Measurements from ENCODE around the gene TSEN34. TPM values are rescaled to one million over a fixed set of nuclear protein-coding genes. Genes with fewer than 3 reads are reported as not detected.
A peak's percentile ranks its signal among the peaks of the same experiment; 100 is the strongest.

Gene TSEN34
- total RNA-seq, 1 donor from 2014 or later: 52.3 TPM

- Histone ChIP-seq H3K4me3 (no peak overlapping the region), H3K27me3 (no peaks in the 10 kb centered on the region), H3K4me1 (peaks cover 28% of the 10 kb centered on the region), H3K36me3 (peaks cover 0 to 61% of the 10 kb centered on the region in 2 donors), H3K9me3 (no peaks in the 10 kb centered on the region), H3K27ac (no peak overlapping the region)
- intact Hi-C loops (cut with DNase I): no loop called here
- no peak for DNase-seq (ENCODE audit: extremely low spot score in 2 of 2)
- no peak for TF ChIP-seq POLR2A (IDR thresholded peaks at IDR 0.05)
- no peak for TF ChIP-seq POLR2AphosphoS5 (IDR thresholded peaks at IDR 0.05; ENCODE audit: insufficient read depth in 1 of 2, low read depth in 1 of 2)
- TF ChIP-seq, protein P1, sequence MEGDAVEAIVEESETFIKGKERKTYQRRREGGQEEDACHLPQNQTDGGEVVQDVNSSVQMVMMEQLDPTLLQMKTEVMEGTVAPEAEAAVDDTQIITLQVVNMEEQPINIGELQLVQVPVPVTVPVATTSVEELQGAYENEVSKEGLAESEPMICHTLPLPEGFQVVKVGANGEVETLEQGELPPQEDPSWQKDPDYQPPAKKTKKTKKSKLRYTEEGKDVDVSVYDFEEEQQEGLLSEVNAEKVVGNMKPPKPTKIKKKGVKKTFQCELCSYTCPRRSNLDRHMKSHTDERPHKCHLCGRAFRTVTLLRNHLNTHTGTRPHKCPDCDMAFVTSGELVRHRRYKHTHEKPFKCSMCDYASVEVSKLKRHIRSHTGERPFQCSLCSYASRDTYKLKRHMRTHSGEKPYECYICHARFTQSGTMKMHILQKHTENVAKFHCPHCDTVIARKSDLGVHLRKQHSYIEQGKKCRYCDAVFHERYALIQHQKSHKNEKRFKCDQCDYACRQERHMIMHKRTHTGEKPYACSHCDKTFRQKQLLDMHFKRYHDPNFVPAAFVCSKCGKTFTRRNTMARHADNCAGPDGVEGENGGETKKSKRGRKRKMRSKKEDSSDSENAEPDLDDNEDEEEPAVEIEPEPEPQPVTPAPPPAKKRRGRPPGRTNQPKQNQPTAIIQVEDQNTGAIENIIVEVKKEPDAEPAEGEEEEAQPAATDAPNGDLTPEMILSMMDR (IDR thresholded peaks at IDR 0.05): no peak
Observed at GRCh38 chr19:54156490-54156889, 34.6 kb upstream of the TSEN34 start.

DNA sequence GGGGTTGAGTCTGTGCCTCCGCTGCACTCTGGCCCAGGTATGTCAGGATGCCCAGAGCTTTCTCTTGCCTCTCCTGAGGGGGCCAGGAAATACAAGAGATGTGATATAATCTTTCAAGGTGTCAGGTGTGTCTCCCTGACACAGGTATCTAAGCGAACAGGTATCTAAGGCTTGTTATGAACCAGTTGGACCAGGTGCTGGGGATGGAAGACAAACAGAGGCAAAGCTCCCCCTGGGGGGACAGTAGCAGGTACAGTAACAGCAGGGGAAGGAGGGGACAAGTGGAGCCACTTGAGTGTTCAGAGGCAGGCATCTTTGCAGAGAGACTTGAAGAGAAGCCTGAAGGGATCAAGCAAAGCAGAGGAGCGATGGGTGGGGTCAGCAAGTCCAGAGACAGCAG lies 34.2 kb upstream of the TSEN34 start:
- peaks cover 0 to 56% of the 10 kb centered on the region in 2 donors for H3K36me3 ChIP-seq
- TF ChIP-seq POLR2AphosphoS5 (IDR thresholded peaks at IDR 0.05; ENCODE audit: insufficient read depth in 1 of 2, low read depth in 1 of 2): no peak
- TF ChIP-seq, protein P1 (IDR thresholded peaks at IDR 0.05): no peak
- TF ChIP-seq POLR2A (IDR thresholded peaks at IDR 0.05): no peak
- intact Hi-C loops (cut with DNase I): no loop called here
- no peak for DNase-seq (ENCODE audit: extremely low spot score in 2 of 2)
- H3K27ac ChIP-seq: no peak overlapping the region
- peaks cover 32% of the 10 kb centered on the region for H3K4me1 ChIP-seq
- no peaks in the 10 kb centered on the region for H3K27me3 ChIP-seq
- no peak overlapping the region for H3K4me3 ChIP-seq
- H3K9me3 ChIP-seq: no peaks in the 10 kb centered on the region

DNA sequence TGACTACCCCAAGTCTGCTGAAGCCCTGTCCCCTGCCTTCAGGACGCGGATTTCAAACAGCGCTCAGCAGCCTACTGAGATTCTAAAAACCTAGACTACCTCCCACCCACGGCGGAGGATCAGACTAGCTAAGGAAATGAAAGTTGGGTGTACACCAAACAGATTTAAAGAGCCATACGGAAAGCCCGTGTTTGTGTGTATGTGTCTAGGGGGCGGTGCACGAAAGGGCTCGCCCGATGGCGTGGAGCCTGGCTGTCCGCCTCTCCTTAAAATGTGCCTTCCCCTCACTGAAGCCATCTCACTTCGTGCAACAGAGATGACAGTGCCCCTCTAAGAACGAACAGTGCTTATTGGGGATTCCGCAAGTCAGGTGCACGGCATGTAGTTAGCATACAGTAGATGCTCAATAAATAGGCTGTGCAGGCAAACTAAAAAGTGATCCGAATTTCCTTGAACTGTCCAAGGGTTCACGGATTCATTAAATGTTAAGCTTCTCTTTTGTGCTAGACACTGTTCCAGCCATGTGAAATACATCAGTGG lies 32.2 kb upstream of the TSEN34 start:
- no peak for DNase-seq (ENCODE audit: extremely low spot score in 2 of 2)
- TF ChIP-seq, protein P1 (IDR thresholded peaks at IDR 0.05): no peak
- TF ChIP-seq POLR2A (IDR thresholded peaks at IDR 0.05): no peak
- TF ChIP-seq POLR2AphosphoS5 (IDR thresholded peaks at IDR 0.05; ENCODE audit: insufficient read depth in 1 of 2, low read depth in 1 of 2): no peak
- Histone ChIP-seq H3K9me3 (no peaks in the 10 kb centered on the region), H3K4me3 (peak overlapping the region; percentile 70 to 72), H3K4me1 (peaks cover 47% of the 10 kb centered on the region), H3K36me3 (peaks cover 0 to 37% of the 10 kb centered on the region in 2 donors), H3K27ac (peak overlapping the region; percentile 91), H3K27me3 (no peaks in the 10 kb centered on the region)
- intact Hi-C loops (cut with DNase I): no loop called here

GRCh38 chr19:54159352-54160181 lies 31.5 kb upstream of the TSEN34 start, which contains the start of gene LENG1:
LENG1 (minus strand) TSS chr19:54159721; CDS start chr19:54159695, 26 bp downstream.
- TF ChIP-seq, protein P1 (IDR thresholded peaks at IDR 0.05): peak; percentile 17 to 73 (median 41)
- TF ChIP-seq POLR2AphosphoS5 (IDR thresholded peaks at IDR 0.05; ENCODE audit: insufficient read depth in 1 of 2, low read depth in 1 of 2) (peak; percentile 73 to 93), POLR2A (IDR thresholded peaks at IDR 0.05) (peak in 1 of 2 donors; percentile 45)
- H3K4me1 ChIP-seq: peaks cover 52% of the 10 kb centered on the region

More at GRCh38 chr19:54159352-54160181, 31.5 kb upstream of the TSEN34 start, which contains the start of gene LENG1:
- Histone ChIP-seq H3K9me3 (no peaks in the 10 kb centered on the region), H3K4me3 (peak within 1 kb of the TSS; percentile 70 to 72), H3K36me3 (peaks cover 0 to 32% of the 10 kb centered on the region in 2 donors), H3K27ac (peak within 1 kb of the TSS; percentile 91), H3K27me3 (no peaks in the 10 kb centered on the region)
- DNase-seq (ENCODE audit: extremely low spot score in 2 of 2): peak; percentile 99 to 100
- intact Hi-C loops (cut with DNase I): no loop called here
